NCI-H748 (cell line): ENCODE measurements around the gene CD82.
"Not testable (repeated sequence)": the region's sequence is repeated elsewhere in the genome, so short reads cannot be mapped to it uniquely, and the experiment has no call there.

Source experiments
- DNase-seq: peaks from one replicate; lab custom pipeline; 2025; ENCODE audit not compliant: unreplicated experiment; lab: John Stamatoyannopoulos, UW

Gene CD82

DNA sequence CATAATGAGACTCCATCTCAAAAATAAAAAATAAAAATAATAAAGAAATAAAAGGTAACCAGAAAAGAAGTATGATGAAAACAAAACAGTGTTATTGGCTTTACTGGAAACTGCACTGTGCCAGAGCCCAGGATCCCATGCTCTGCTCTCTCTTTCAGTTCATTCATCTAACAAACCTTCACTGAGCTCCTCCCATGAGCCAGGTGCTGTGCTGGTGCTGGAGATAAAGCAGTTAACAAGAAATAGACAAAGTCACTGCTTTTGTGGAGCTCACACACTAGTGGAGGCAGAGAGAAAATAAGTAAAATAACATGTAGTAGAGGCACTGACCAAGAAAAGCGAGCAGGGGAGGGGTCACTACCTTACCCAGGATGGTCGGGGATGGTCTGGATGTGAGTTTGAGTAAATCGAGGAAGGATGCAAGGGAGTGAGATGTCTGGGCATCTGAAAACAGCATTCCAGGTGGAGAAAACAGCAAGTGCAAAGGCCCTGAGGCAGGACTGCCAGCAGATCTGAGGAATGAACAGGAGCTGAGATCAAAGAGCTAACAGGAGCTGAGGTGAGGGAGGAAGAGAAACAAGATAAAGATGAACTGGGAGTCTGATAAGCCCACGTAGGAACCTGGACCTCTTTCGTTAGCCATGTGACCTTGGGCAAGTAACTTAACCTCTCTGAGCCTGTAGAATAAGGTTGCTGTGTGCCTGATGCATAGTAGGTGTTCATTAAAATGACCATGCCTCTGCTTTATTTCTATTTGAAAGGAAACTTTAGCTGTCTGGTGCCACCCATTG is 31.3 kb upstream of the CD82 start:
- DNase-seq: no peak

GRCh38 chr11:44535191-44535980 is 30.1 kb upstream of the CD82 start:
- no peak for DNase-seq

DNA sequence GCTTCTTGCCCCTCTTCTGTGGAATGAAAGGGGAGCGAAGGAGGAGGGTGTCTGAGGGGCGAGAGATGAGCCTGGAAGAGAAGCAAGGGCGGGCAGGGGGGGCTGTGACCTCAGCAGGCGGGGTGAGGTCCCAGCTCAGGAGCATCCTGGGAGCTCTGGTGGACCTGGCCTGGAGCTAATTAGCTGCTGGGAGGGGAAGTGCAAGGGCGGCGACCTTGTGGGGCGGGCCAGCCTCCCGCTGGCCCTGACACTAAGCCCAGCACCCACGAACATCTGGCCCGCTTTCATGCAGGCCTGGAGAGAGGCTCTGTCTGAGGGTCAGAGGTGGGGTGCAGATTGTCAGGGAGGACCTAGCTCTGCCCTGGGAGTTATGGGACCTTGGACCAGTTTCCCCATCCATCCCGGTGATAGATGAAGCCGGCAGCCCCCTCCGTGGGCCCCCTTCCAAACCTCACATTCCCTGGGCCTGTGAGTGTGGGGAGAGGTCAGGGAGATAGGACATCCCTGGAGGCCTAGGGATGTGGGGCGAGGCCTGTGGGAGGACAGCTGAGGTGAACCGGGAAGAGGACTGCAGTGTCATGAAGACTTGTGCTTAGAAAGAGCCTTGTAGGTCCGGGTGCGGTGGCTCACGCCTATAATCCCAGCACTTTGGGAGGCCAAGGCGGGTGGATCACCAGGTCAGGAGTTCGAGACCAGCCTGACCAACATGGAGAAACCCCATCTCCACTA is 28.5 kb upstream of the CD82 start:
- DNase-seq: no peak

DNA sequence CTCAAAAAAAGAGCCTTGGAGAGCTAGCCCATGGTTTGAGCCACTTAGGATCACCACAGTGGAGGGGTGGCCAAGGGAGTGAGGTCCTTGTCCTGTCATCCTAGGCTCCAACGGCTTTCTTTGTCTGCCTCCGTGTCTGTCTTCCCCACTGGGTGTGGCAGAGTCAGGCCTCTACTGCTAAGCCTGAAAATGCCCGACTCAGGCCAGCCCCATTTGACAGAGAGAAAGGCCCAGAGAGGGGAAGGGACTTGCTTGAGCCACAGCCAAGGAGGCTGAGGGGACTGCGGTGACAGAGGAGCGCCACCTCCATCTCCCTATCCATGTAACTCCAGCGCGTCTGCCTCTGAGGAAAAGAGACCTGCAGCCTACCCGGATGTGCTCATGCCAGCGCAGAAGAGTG is 27.8 kb upstream of the CD82 start:
- DNase-seq: no peak

DNA sequence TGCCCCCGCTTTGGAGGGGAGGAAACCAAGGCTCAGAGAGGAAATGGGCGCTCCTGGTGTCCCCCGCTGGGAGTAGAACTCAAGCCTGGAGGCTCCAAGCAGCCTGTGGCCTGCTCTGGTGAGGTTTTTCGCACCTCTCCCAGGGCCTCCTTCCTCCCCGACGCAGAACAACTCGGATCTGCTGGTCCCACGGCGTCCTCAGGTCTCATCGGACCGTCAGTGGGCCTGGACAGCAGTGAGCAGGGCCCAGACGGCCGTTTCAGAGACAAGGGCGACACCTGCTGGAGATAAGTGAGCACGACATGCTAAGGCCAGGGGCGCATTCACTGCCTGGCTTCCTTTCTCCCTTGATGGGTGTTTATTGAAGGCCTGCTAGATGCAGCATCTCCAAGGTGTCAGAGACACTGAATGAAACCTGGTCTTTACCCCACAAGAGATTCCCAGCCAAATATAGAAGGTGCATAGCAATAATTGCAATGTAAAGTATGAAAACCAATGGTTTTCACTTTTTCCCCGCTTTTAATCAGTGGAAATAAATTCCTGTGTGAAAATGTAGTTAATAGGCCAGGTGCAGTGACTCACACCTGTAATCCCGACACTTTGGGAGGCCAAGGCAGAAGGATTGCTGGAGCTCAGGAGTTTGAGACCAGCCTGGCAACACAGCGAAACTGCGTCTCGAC is 26.9 kb upstream of the CD82 start:
- DNase-seq: peak; percentile 71

DNA sequence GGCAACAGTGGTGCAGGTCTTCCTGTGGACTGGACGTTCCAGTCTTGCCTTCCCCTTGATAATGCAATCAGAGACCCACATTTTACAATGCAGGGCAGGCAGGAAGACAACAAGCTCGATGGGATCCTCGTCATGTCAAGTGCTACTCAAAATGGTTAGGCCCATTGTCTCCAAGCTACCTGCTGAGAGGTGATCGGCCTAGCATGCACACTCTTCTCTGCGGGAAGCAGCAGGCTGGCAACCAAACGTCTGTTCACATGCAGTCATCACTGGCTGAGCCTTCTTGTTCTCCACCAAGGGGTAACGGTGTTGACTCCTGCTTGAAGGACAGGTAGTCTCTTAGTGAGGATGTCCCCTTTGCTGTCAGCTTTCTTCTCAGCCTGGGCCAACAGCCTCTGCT is 25.5 kb upstream of the CD82 start:
- peak; percentile 91 for DNase-seq

DNA sequence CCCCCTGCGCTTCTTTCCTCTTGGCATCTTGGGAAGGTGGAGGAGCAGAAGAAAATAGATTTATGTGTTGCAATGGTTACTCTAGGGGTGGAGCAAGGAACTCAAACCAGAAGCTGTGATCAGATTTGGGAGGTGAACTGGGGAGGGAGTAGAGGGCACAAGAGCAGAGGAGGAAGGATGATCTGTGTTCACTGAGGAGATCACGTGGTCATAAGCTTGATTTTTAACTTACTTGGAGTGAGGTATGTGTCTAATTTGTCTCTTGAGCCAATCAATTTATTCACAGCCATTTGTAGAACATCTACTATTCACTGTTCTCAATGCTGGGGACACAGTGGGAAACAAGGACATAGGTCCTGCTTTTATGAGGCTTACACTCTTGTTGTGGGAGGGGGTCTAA is 24.8 kb upstream of the CD82 start:
- no peak for DNase-seq

- peak; percentile 55 for DNase-seq
These were observed 23.1 kb upstream of the CD82 start for GRCh38 chr11:44542372-44542771.

DNA sequence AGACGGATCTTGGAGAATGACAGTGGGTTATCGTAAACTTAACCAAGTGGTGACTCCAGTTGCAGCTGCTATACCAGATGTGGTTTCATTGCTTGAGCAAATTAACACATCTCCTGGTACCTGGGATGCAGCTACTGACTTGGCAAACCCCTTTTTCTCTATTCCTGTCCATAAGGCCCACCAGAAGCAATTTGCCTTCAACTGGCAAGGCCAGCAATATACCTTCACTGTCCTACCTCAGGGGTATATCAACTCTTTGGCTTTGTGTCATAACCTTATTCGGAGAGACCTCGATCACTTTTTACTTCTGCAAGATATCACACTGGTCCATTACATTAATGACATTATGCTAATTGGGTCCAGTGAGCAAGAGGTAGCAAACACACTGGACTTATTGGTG is 18.5 kb upstream of the CD82 start:
- not testable (repeated sequence) for DNase-seq

DNA sequence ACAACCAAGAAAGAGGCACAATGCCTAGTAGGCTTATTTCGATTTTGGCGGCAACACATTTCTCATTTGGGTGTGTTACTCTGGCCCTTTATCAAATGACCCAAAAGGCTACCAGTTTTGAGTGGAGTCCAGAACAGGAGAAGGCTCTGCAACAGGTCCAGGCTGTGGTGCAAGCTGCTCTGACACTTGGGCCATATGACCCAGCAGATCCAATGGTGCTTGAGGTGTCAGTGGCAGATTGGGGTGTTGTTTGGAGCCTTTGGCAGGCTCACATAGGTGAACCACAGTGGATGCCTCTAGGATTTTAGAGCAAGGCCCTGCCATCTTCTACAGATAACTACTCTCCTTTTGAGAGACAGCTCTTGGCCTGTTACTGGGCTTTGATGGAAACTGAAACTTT is 17.9 kb upstream of the CD82 start:
- not testable (repeated sequence) for DNase-seq

DNA sequence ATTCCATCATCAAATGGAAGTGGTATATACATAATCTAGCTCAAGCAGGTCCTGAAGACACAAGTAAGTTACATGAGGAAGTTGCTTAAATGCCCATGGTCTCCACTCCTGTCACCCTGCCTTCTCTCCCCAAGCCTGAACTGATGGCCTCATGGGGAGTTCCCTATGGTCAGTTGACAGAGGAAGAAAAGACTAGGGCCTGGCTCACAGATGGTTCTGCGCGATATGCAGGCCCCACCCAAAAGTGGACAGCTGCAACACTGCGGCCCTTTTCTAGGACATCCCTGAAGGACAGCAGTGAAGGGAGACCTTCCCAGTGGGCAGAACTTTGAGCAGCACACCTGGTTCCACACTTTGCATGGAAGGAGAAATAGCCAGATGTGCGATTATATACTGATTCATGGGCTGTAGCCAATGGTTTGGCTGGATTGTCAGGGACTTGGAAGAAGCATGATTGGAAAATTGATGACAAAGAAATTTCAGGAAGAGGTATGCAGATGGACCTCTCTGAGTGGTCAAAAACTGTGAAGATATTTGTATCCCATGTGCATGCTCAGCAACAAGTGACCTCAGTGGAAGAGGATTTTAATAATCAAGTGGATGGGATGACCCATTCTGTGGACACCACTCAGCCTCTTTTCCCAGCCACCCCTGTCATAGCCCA is 17.3 kb upstream of the CD82 start:
- no peak for DNase-seq

- DNase-seq: not testable (repeated sequence)
These were observed 16.3 kb upstream of the CD82 start for GRCh38 chr11:44548961-44549749.

DNA sequence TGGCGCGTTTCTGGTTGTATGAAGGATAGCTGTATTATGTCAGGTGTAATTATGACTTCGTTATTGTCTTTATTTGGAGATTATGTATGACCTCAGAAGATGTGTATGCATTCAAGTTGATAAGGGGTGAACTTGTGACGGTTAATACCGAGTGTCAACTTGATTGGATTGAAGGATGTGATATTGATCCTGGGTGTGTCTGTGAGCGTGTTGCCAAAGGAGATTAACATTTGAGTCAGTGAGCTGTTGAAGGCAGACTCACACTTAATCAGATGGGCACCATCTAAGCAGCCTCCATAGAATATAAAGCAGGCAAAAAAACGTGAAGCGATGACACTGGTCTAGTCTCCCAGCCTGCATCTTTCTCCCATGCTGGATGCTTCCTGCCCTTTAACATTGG is 15.3 kb upstream of the CD82 start:
- no peak for DNase-seq

DNA sequence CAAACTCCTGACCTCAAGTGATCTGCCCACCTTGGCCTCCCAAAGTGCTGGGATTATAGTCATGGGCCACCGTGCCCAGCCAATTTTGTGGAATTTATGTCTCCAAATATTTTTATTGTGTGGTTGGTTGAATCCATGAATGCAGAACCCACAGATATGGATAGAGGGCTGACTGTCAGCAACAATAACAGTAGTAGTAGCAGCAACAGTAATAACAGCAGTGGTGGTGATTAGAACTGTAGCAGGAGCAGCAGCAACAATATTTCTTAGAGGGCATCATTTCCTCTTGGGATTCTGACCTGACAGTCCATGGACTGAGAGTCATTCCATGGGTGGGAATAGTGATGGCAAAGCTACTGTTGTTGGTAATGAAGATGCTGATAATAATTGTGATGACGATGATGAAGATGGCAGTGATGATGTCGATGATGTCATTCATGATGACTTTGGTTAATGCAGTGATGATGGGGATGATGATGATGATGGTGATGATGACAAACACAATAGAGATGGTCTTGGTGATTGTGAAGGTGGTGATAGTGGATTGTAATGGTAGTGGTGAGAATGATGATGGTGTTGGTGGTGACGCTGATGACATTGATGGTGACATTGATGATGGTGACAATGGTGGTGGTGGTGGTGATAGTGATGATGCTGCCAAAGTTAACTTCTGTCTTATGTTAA is 13.9 kb upstream of the CD82 start:
- DNase-seq: no peak

DNA sequence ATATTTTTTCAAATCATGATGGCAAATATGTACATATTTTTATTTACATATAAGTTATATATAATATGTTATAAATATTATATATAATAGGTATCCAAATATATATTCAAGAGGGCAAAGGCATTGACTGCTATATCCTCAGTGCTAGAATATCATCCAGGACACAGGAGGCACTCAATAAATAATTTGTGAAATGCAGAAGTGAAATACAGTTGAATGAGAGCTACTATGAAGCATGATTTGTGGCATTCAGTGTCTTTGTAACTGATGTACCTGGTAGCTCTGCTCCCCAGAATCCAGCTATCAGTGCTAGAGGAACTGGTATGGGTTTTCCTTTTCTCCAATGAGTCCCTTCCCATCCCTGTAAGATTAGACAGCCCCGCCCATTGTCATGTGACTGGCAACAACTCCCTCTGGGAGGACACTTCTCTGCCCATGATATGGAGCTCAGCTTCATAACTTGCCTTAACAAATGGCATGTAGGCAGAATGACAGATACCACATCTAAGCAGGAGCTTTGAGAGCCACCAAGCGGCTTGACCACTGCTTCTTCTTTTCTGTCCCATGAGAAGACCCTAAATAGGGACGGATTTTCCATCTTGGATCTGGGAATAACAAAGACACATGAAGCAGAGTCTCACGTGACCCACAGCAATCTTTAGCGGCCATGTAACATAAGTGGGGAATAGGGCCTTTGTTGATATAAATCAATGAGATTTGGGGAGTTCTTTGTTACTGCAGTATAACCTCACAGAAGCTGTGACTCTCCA is 10.2 kb upstream of the CD82 start:
- DNase-seq: peak; percentile 18

DNA sequence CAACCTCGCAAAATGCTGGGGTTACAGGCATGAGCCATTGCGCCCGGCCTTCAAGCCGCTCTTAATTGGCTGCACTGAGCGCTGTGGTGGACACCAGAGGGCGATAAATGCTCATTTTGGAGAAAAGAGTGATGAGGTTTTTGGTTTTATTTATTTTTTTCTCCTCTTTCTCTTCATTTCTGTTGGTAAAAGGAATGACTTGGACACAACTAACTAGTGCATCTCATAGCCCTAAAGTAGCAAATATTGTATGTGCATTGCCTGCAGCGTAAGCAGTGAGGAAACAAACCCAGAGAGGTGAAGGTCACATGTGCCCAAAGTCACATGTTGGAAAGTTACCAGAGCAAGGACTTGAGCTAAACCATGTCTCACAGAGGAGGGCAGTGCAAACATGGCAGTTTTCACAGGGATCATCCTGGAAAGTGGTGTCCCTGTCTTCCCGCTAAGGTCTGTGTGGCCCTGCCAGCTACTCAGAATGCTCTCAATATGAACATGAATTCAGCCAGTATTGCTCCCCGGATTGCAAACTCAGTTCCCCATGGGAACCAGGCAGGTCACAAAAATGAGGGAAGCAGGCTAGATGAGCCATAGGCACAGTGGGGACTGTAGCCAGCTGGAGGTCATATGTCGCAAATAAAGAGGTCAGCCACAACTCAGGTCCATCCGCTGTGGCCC is 8.6 kb upstream of the CD82 start:
- peak; percentile 24 for DNase-seq

- no peak for DNase-seq
These were observed 8.0 kb upstream of the CD82 start for GRCh38 chr11:44557464-44557863.
